ENCODE measurements around the gene SRCIN1. TPM values are rescaled to one million over a fixed set of nuclear protein-coding genes. Genes with fewer than 3 reads are reported as not detected.

Gene SRCIN1
- under 0.01 TPM in 1 of 2 replicates, not detected in the other for total RNA-seq

GRCh38 chr17:38605841-38606645, at the start of gene SRCIN1:
Gene SRCIN1 (minus strand): TSS chr17:38605952. CDS start chr17:38605705, 247 bp downstream.

Other genes starting within 250 kb of the SRCIN1 start
- gene ARHGAP23, start 177.5 kb downstream of the SRCIN1 start, total RNA-seq, result 9.3 and 17.6 TPM in 2 replicates
- 1.1 and 1.5 TPM in 2 replicates for gene EPOP, start 69.0 kb upstream of the SRCIN1 start, total RNA-seq
- 15.7 and 25.4 TPM in 2 replicates for gene MLLT6, start 99.3 kb upstream of the SRCIN1 start, total RNA-seq
- gene CISD3, start 124.4 kb upstream of the SRCIN1 start, total RNA-seq, result 3.9 and 11.1 TPM in 2 replicates
- gene PCGF2, start 142.4 kb upstream of the SRCIN1 start, total RNA-seq, result 1.7 and 1.9 TPM in 2 replicates
- gene PSMB3, start 146.8 kb upstream of the SRCIN1 start, total RNA-seq, result 157 and 293 TPM in 2 replicates
- gene PIP4K2B, start 193.6 kb upstream of the SRCIN1 start, total RNA-seq, result 68.8 and 87.6 TPM in 2 replicates
- gene CWC25, start 219.4 kb upstream of the SRCIN1 start, total RNA-seq, result 6.8 and 9.6 TPM in 2 replicates
- gene RPL23, start 247.8 kb upstream of the SRCIN1 start, total RNA-seq, result 1,598 and 1,625 TPM in 2 replicates